H1 (cell line): ENCODE data around the gene MPPED2. TPM values are rescaled to one million over a fixed set of nuclear protein-coding genes. Genes with fewer than 3 reads are reported as not detected.
A peak's percentile ranks its signal among the peaks of the same experiment; 100 is the strongest.

Experiments
- CTCF ChIA-PET: fragments of 300-600 bp; sonication (Branson Sonifier 250); formaldehyde crosslinking; loops from one replicate; lab custom pipeline; 2021; ENCODE audit not compliant: partially characterized antibody; lab: Charles Lee
- POLR2A ChIA-PET: fragments of 300-600 bp; sonication (Branson Sonifier 250); formaldehyde crosslinking; loops from one replicate; lab custom pipeline; 2021; ENCODE audit warnings: inconsistent platforms; ENCODE audit not compliant: partially characterized antibody; lab: Charles Lee
- DNase-seq, 2 experiments: peaks; one replicate each; pipeline versions ENCODE4 v3.0.0 to v3.0.0-alpha.2; 2010 to 2022; ENCODE audit warnings: low spot score in 2 of 2, low read depth in 1 of 2, mixed read lengths in 1 of 2
- FAIRE-seq: peaks from 2 replicates; lab custom pipeline; 2011; peaks lifted over from hg19 to GRCh38; lab: Jason Lieb, UNC
- H2AFZ ChIP-seq: 2 replicates; pipeline ENCODE4 v1.8.1; 2012; ENCODE audit warnings: low read length, inconsistent platforms
- H2AK5ac ChIP-seq: 2 replicates; pipeline ENCODE4 v1.6.1; 2013; ENCODE audit warnings: low read depth, low read length
- H2BK120ac ChIP-seq: replicated peaks from 2 replicates; pipeline ENCODE3; 2013; ENCODE audit warnings: low read depth, low read length, inconsistent platforms
- H2BK12ac ChIP-seq: 2 replicates; pipeline ENCODE4 v1.6.1; 2013; ENCODE audit warnings: low read depth, low read length
- H2BK15ac ChIP-seq: 2 replicates; pipeline ENCODE4 v1.6.1; 2013; ENCODE audit warnings: low read length
- H2BK20ac ChIP-seq: 2 replicates; pipeline ENCODE4 v1.6.1; 2013; ENCODE audit warnings: low read length
- H2BK5ac ChIP-seq: 2 replicates; pipeline ENCODE4 v1.6.1; 2013; ENCODE audit warnings: low read depth, low read length
- H3K14ac ChIP-seq: 2 replicates; pipeline ENCODE4 v1.6.1; 2013; ENCODE audit warnings: inconsistent platforms; ENCODE audit not compliant: insufficient read length
- H3K18ac ChIP-seq: 2 replicates; pipeline ENCODE4 v1.6.1; 2013; ENCODE audit warnings: low read length; ENCODE audit errors: extremely low read depth
- H3K23ac ChIP-seq: 2 replicates; pipeline ENCODE4 v1.6.1; 2013; ENCODE audit warnings: inconsistent platforms; ENCODE audit not compliant: insufficient read length
- H3K23me2 ChIP-seq: 2 replicates; pipeline ENCODE4 v1.6.1; 2013; ENCODE audit warnings: low read depth, low read length
- H3K27ac ChIP-seq: 2 replicates; pipeline ENCODE4 v1.6.1; 2011; ENCODE audit warnings: low read depth, low read length, inconsistent platforms
- H3K27me3 ChIP-seq, 4 experiments: replicated peaks in 1 of 4; 1 replicate in 1 of 4; 2 replicates in 3 of 4; pipeline versions ENCODE4 v1.6.1 to v1.8.1; 2011 to 2013; ENCODE audit warnings: low read length in 3 of 4, mild to moderate bottlenecking in 3 of 4, inconsistent platforms in 2 of 4, mixed read lengths in 2 of 4, moderate library complexity in 1 of 4; ENCODE audit not compliant: control insufficient read depth in 3 of 4, insufficient read depth in 3 of 4; ENCODE audit errors: extremely low read depth in 1 of 4
- H3K36me3 ChIP-seq, 4 experiments: 2 replicates each; pipeline versions ENCODE4 v1.6.1 to v1.8.1; 2011 to 2013; ENCODE audit warnings: mild to moderate bottlenecking in 4 of 4, low read length in 3 of 4, moderate library complexity in 2 of 4, control low read depth in 1 of 4, inconsistent platforms in 1 of 4; ENCODE audit not compliant: insufficient read depth in 4 of 4, control insufficient read depth in 2 of 4
- H3K4ac ChIP-seq: replicated peaks from 2 replicates; pipeline ENCODE3; 2013; ENCODE audit warnings: low read length, low read depth, mixed read lengths, inconsistent platforms; ENCODE audit not compliant: insufficient read length
- H3K4me1 ChIP-seq, 4 experiments: replicated peaks in 1 of 4; 1 replicate in 1 of 4; 2 replicates in 3 of 4; pipeline versions ENCODE4 v1.6.1 to v1.8.1; 2011 to 2013; ENCODE audit warnings: low read length in 3 of 4, inconsistent platforms in 2 of 4, mixed read lengths in 1 of 4; ENCODE audit not compliant: insufficient read depth in 4 of 4, control insufficient read depth in 3 of 4
- H3K4me2 ChIP-seq, 2 experiments: 2 replicates each; pipeline versions ENCODE4 v1.6.1 to v1.8.1; 2011 to 2013; ENCODE audit warnings: low read depth in 2 of 2, low read length in 2 of 2, control low read depth in 1 of 2, inconsistent platforms in 1 of 2, mild to moderate bottlenecking in 1 of 2; ENCODE audit not compliant: insufficient read depth in 1 of 2
- H3K4me3 ChIP-seq, 4 experiments: fragments of 200-600, 300-600 bp in 1 of 4; sonication (generic), shearing (Covaris generic), sonication (Bioruptor Twin) in 1 of 4; 2 replicates each; pipeline versions ENCODE4 v1.5.1 to v1.8.1; 2011 to 2016; ENCODE audit warnings: low read length in 4 of 4, low read depth in 3 of 4, control low read depth in 2 of 4, inconsistent platforms in 2 of 4, mild to moderate bottlenecking in 2 of 4, mixed read lengths in 1 of 4, moderate library complexity in 1 of 4; ENCODE audit not compliant: insufficient read depth in 2 of 4; ENCODE audit errors: extremely low read depth in 1 of 4
- H3K56ac ChIP-seq: replicated peaks from 2 replicates; pipeline ENCODE3; 2013; ENCODE audit warnings: low read depth, mild to moderate bottlenecking, mixed read lengths, low read length, inconsistent platforms; ENCODE audit not compliant: insufficient read length
- H3K79me1 ChIP-seq: 2 replicates; pipeline ENCODE4 v1.6.1; 2013; ENCODE audit warnings: low read depth, low read length, control low read depth
- H3K79me2 ChIP-seq, 2 experiments: 2 replicates each; pipeline versions ENCODE4 v1.6.1 to v1.8.1; 2012 to 2013; ENCODE audit warnings: low read length in 2 of 2, mild to moderate bottlenecking in 2 of 2, inconsistent platforms in 1 of 2; ENCODE audit not compliant: insufficient read depth in 2 of 2, control insufficient read depth in 1 of 2
- H3K9ac ChIP-seq, 4 experiments: replicated peaks in 1 of 4; 1 replicate in 1 of 4; 2 replicates in 3 of 4; pipeline versions ENCODE4 v1.6.1 to v1.8.1; 2011 to 2013; ENCODE audit warnings: low read depth in 3 of 4, low read length in 3 of 4, control low read depth in 2 of 4, mild to moderate bottlenecking in 2 of 4, moderate library complexity in 2 of 4, inconsistent platforms in 1 of 4; ENCODE audit errors: extremely low read depth in 1 of 4
- H3K9me3 ChIP-seq, 2 experiments: 2 replicates each; pipeline versions ENCODE4 v1.6.1 to v1.8.1; 2012 to 2013; ENCODE audit warnings: mild to moderate bottlenecking in 2 of 2, moderate library complexity in 2 of 2, control low read depth in 1 of 2, inconsistent platforms in 1 of 2, low read depth in 1 of 2, low read length in 1 of 2, mixed read lengths in 1 of 2; ENCODE audit not compliant: insufficient read depth in 2 of 2
- H4K20me1 ChIP-seq, 2 experiments: replicated peaks in 1 of 2; 2 replicates each; pipeline versions ENCODE3 to v1.8.1; 2011 to 2013; ENCODE audit warnings: inconsistent platforms in 2 of 2, low read length in 2 of 2, mild to moderate bottlenecking in 1 of 2; ENCODE audit not compliant: insufficient read depth in 2 of 2, control insufficient read depth in 1 of 2
- H4K5ac ChIP-seq: 2 replicates; pipeline ENCODE4 v1.6.1; 2013; ENCODE audit warnings: low read length, low read depth, mixed read lengths, inconsistent platforms; ENCODE audit not compliant: insufficient read length
- H4K8ac ChIP-seq: 2 replicates; pipeline ENCODE4 v1.8.0; 2013; ENCODE audit warnings: mild to moderate bottlenecking, moderate library complexity, low read length, inconsistent platforms; ENCODE audit not compliant: insufficient read depth; ENCODE audit errors: extremely low read depth
- H4K91ac ChIP-seq: replicated peaks from 2 replicates; pipeline ENCODE3; 2013; ENCODE audit warnings: low read length, mixed read lengths, inconsistent platforms; ENCODE audit not compliant: insufficient read length
- HDAC2 ChIP-seq, 2 experiments: fragments of 300-600 bp in 1 of 2; sonication (generic) in 1 of 2; IDR thresholded peaks; 2 replicates each; pipeline ENCODE4 v1.6.1; 2011 to 2012; ENCODE audit warnings: low read depth in 2 of 2, low read length in 2 of 2, mild to moderate bottlenecking in 2 of 2, moderate library complexity in 2 of 2, borderline replicate concordance in 1 of 2, inconsistent platforms in 1 of 2
- MAFK ChIP-seq: IDR thresholded peaks from 2 replicates; pipeline ENCODE4 v1.6.1; 2012; ENCODE audit warnings: low read depth, mild to moderate bottlenecking, improper control_type of control experiment, low read length
- TAF7 ChIP-seq: optimal IDR thresholded peaks from 2 replicates; pipeline ENCODE3; 2011; ENCODE audit warnings: low read depth, mild to moderate bottlenecking, inconsistent platforms, low read length, moderate library complexity, borderline replicate concordance
- WGBS, 2 experiments: shearing (Covaris generic) in 1 of 2; methylation state at CpG; one replicate each; pipeline versions ENCODE4 v1.1.6 to v1.1.7; 2013 to 2015; ENCODE audit warnings: low lambda C conversion rate in 2 of 2, mixed read lengths in 2 of 2, inconsistent platforms in 1 of 2, low coverage in 1 of 2, missing lambda C conversion rate in 1 of 2; ENCODE audit not compliant: insufficient replicate concordance in 2 of 2, insufficient coverage in 1 of 2, insufficient read length in 1 of 2; ENCODE audit errors: extremely low coverage in 1 of 2, missing lambda C conversion rate in 1 of 2; 5-methylcytosine and 5-hydroxymethylcytosine counted together
- polyA plus RNA-seq, 7 experiments: library from polyadenylated mRNA; depleted of rRNA in 3 of 7; stranded (reverse) in 5 of 7; unstranded in 2 of 7; fragments of >200 nt in 5 of 7; fragments of 200-250 nt in 2 of 7; gene quantifications; 1 replicate in 5 of 7; 2 replicates in 1 of 7; 4 replicates in 1 of 7; pipeline versions ENCODE4 v1.2.1 to v1.2.3, GENCODE V29; 2011 to 2013; ENCODE audit warnings: missing spikeins in 2 of 7, mixed read lengths in 2 of 7
- total RNA-seq: library from RNA; stranded (reverse); fragmentation: NEBNext Ultra II Directional; extraction: Animal tissue kit (Norgen Biotek cat#: 25700); gene quantifications from 2 replicates; pipeline ENCODE4 v1.2.1, GENCODE V29; 2021

Gene MPPED2
- total and polyA plus RNA-seq, 2 of the 8 experiments (the other 6 are each of a cell fraction or from before 2014, with no cell fraction given) = 1.3 to 3.5 TPM

- Histone ChIP-seq H2BK15ac (0 out of 2 replicates have a peak overlapping the region, but pooled peaks have one; percentile 89), H3K36me3 (no peaks in the 10 kb centered on the region), H3K18ac (no peak overlapping the region), H3K23me2 (no peaks in the 10 kb centered on the region), H2AK5ac (no peak overlapping the region; the same call in 1 of the 2 replicates), H3K56ac (no peak overlapping the region), H2BK120ac (no peak overlapping the region), H2AFZ (no peak overlapping the region), H4K20me1 (no peaks in the 10 kb centered on the region), H3K4me2 (no peak overlapping the region), H3K27me3 (no peaks in the 10 kb centered on the region), H4K5ac (no peak overlapping the region), H4K8ac (no peak overlapping the region), H4K91ac (no peak overlapping the region), H3K23ac (no peak overlapping the region), H3K4me1 (peaks cover 7 to 20% (median 11%) of the 10 kb centered on the region in 4 experiments; a peak in 6 of 7 replicates), H3K4me3 (no peak overlapping the region), H3K79me2 (no peaks in the 10 kb centered on the region), H3K79me1 (no peaks in the 10 kb centered on the region), H3K27ac (no peak overlapping the region), H3K14ac (no peak overlapping the region), H3K9me3 (no peaks in the 10 kb centered on the region), H3K4ac (no peak overlapping the region), H2BK12ac (no peak overlapping the region), H3K9ac (no peak overlapping the region), H2BK5ac (no peak overlapping the region), H2BK20ac (no peak overlapping the region)
- DNase-seq (no peak), FAIRE-seq (no peak)
- TF ChIP-seq HDAC2 (IDR thresholded peaks at IDR 0.05; ENCODE audit: borderline replicate concordance in 1 of 2, low read depth in 2 of 2, low read length in 2 of 2) (no peak), MAFK (no peak), TAF7 (no peak)
- CTCF ChIA-PET = interaction anchor here (1.2 kb wide), 1 partner anchor 490 kb away, joined by 4 read pairs; no protein-coding TSS in a partner anchor
- 88% methylated on average over 10 of the region's 10 CpGs; no CpG with 5 or more reads in 1 of the 2 experiments for WGBS, 2 experiments
- POLR2A ChIA-PET = no interaction called here
These were observed 161.8 kb downstream of the MPPED2 start for GRCh38 chr11:30424321-30424720.
